Measurements from ENCODE around the gene MYO1D. TPM values are rescaled to one million over a fixed set of nuclear protein-coding genes. Genes with fewer than 3 reads are reported as not detected.

MYO1D gene
- total RNA-seq, 2 donors from 2014 or later = 238 to 382 TPM

GRCh38 chr17:32912218-32912897 is 35.4 kb upstream of the MYO1D start:
- peak; percentile 92 for DNase-seq
- H3K4me1 ChIP-seq = peaks cover 18% of the 10 kb centered on the region
- TF ChIP-seq CTCF (IDR thresholded peaks at IDR 0.05) = no peak
- H3K36me3 ChIP-seq = no peaks in the 10 kb centered on the region
- H3K27ac ChIP-seq = peak overlapping the region; percentile 87
- no peaks in the 10 kb centered on the region for H3K9me3 ChIP-seq
- H3K9ac ChIP-seq (ENCODE audit: low read depth in 2 of 2, low read length in 2 of 2) = peak overlapping the region; percentile 8 to 57
- intact Hi-C loops (cut with DNase I) = no loop called here
- no peak overlapping the region for H3K4me3 ChIP-seq
- no peaks in the 10 kb centered on the region for H3K27me3 ChIP-seq

DNA sequence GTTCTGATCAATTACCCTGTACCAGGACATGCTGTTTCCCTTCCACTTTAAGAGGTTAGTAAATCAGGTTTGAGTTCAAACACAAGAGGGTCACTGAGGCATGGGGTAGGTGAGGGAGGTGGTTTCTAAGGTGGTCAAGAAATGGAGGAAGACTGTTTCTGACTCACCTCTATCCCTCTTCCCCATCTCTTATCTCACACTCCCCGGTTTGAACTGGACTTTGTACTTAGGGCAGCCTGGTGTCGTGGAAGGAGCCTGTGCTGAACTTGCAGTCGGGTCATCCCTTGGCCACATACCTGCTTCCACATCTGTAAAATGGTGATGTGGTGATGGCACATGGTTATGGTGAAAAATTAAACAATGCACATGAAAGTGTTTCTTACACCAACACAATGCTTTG is 33.8 kb upstream of the MYO1D start:
- H3K27me3 ChIP-seq = no peaks in the 10 kb centered on the region
- no peak overlapping the region for H3K4me3 ChIP-seq
- peak overlapping the region in 1 of 2 donors; percentile 56 for H3K9ac ChIP-seq (ENCODE audit: low read depth in 2 of 2, low read length in 2 of 2)
- DNase-seq = peak; percentile 79
- peaks cover 18% of the 10 kb centered on the region for H3K4me1 ChIP-seq
- no peaks in the 10 kb centered on the region for H3K36me3 ChIP-seq
- no peaks in the 10 kb centered on the region for H3K9me3 ChIP-seq
- intact Hi-C loops (cut with DNase I) = no loop called here
- TF ChIP-seq CTCF (IDR thresholded peaks at IDR 0.05) = no peak
- H3K27ac ChIP-seq = peak overlapping the region; percentile 87

DNA sequence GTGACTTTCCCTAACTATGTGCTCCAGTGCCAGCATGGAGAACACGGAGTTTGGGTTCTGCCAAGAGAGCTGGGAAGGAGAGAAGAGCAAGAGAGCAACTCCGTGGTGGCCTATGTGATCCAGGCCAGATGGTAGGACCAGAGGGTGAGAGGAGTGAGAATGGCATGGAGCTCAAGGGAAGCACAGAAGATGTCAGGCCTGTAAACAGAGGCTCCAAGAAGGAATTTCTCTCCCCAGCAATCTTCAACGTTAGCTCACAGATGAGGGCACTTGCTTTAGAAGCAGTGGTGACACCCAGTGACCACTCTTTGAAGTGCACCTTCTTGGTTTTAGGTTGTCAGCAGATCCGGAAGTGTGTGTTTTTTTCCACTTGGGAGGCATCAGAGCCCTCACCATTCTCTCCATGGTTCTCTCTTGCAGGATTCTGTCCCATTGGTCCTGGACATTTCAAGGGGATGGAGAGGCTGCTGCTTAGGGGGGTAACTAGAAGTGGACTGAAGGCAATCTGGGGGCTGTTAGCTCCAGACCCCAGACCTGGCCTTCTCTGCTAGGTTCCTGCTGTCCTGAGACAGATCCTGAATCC is 33.0 kb upstream of the MYO1D start:
- H3K4me1 ChIP-seq = peaks cover 18% of the 10 kb centered on the region
- H3K27ac ChIP-seq = peak overlapping the region; percentile 41
- peak overlapping the region; percentile 56 to 65 for H3K9ac ChIP-seq (ENCODE audit: low read depth in 2 of 2, low read length in 2 of 2)
- peak; percentile 75 for TF ChIP-seq CTCF (IDR thresholded peaks at IDR 0.05)
- no peaks in the 10 kb centered on the region for H3K36me3 ChIP-seq
- H3K27me3 ChIP-seq = no peaks in the 10 kb centered on the region
- H3K9me3 ChIP-seq = no peaks in the 10 kb centered on the region
- intact Hi-C loops (cut with DNase I) = no loop called here
- H3K4me3 ChIP-seq = no peak overlapping the region
- DNase-seq = peak; percentile 94

GRCh38 chr17:32907583-32907982 is 30.7 kb upstream of the MYO1D start:
- Histone ChIP-seq H3K9ac (ENCODE audit: low read depth in 2 of 2, low read length in 2 of 2) (no peak overlapping the region), H3K4me3 (no peak overlapping the region), H3K36me3 (no peaks in the 10 kb centered on the region), H3K27me3 (no peaks in the 10 kb centered on the region), H3K9me3 (no peaks in the 10 kb centered on the region), H3K4me1 (peaks cover 18% of the 10 kb centered on the region), H3K27ac (no peak overlapping the region)
- intact Hi-C loops (cut with DNase I) = no loop called here
- peak; percentile 47 for DNase-seq
- TF ChIP-seq CTCF (IDR thresholded peaks at IDR 0.05) = no peak

GRCh38 chr17:32904891-32905290 is 28.0 kb upstream of the MYO1D start:
- intact Hi-C loops (cut with DNase I) = no loop called here
- DNase-seq = peak; percentile 19
- no peak overlapping the region for H3K4me3 ChIP-seq
- no peak overlapping the region for H3K27ac ChIP-seq
- H3K9me3 ChIP-seq = no peaks in the 10 kb centered on the region
- peaks cover under 1% of the 10 kb centered on the region for H3K4me1 ChIP-seq
- no peaks in the 10 kb centered on the region for H3K36me3 ChIP-seq
- H3K27me3 ChIP-seq = no peaks in the 10 kb centered on the region
- no peak for TF ChIP-seq CTCF (IDR thresholded peaks at IDR 0.05)
- H3K9ac ChIP-seq (ENCODE audit: low read depth in 2 of 2, low read length in 2 of 2) = no peak overlapping the region
